Uterus (tissue), 2 donors: ENCODE data around the gene KRTAP3-3.

Experiments used
- CTCF ChIP-seq, 4 experiments: fragments of 200-600 bp in 2 of 4; fragments of 450-650 bp in 2 of 4; sonication (generic) in 2 of 4; IDR thresholded peaks; one replicate each; pipeline ENCODE4 v1.5.1; 2016 to 2019; ENCODE audit warnings: antibody characterized with exemption in 4 of 4, mild to moderate bottlenecking in 2 of 4, moderate library complexity in 1 of 4
- POLR2A ChIP-seq, 2 donors: fragments of 450-650 bp; IDR thresholded peaks; one replicate each; pipeline ENCODE4 v1.6.1; 2016; ENCODE audit warnings: antibody characterized with exemption in 2 of 2, mild to moderate bottlenecking in 1 of 2, moderate library complexity in 1 of 2

- TF ChIP-seq CTCF (IDR thresholded peaks at IDR 0.05) = no peak
- TF ChIP-seq POLR2A (IDR thresholded peaks at IDR 0.05) = no peak
These were observed 15.4 kb upstream of the KRTAP3-3 start for GRCh38 chr17:41009301-41009760.
